ENCODE data around the gene TLCD1. TPM values are rescaled to one million over a fixed set of nuclear protein-coding genes. Genes with fewer than 3 reads are reported as not detected.

TLCD1 gene
- polyA plus RNA-seq, 1 of the 3 experiments (the other 2 are of a cell fraction) = 18.3 TPM

DNA sequence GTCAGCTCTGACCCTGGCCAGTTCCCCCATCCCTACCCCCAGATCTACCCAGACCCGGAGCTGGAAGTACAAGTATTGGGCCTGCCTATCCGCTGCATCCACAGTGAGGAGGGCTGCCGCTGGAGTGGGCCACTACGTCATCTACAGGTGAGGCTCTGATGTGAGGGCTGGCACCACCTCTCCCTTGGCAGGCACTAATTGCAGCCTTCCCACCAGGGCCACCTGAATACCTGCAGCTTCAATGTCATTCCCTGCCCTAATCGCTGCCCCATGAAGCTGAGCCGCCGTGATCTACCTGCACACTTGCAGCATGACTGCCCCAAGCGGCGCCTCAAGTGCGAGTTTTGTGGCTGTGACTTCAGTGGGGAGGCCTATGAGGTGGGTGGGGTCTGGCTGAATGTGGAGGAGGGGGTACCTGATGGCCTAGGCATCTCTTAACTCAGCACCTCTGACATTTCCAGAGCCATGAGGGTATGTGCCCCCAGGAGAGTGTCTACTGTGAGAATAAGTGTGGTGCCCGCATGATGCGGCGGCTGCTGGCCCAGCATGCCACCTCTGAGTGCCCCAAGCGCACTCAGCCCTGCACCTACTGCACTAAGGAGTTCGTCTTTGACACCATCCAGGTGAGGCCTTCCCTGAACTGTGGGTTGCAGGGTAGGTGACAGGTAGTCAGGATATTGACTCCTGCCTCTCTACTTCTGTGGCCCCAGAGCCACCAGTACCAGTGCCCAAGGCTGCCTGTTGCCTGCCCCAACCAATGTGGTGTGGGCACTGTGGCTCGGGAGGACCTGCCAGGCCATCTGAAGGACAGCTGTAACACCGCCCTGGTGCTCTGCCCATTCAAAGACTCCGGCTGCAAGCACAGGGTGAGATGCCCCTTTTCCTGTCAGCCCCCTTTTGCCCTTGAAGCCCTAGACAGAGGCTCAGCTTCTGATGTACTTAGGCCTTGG is 22.0 kb upstream of the TLCD1 start:
- Histone ChIP-seq H3F3A (replicated peaks; ENCODE audit: insufficient read depth) (peaks cover 31% of the 10 kb centered on the region), H3K9me3 (no peaks in the 10 kb centered on the region), H3K4me1 (ENCODE audit: control insufficient read depth in 1 of 2, insufficient read depth in 2 of 2, low read depth in 1 of 2, low read length in 1 of 2) (peaks cover 22 to 33% of the 10 kb centered on the region in 2 experiments; a peak in 3 of 4 replicates), H2AFZ (ENCODE audit: low read depth) (no peak overlapping the region), H3K4me2 (no peak overlapping the region), H3K27ac (ENCODE audit: low read depth in 2 of 2, low read length in 1 of 2) (peak overlapping the region in 1 of 2 experiments; percentile 98; a peak in 2 of 4 replicates), H3K36me3 (replicated peaks in 1 of 2; ENCODE audit: control insufficient read depth in 1 of 2, insufficient read depth in 2 of 2, low read length in 1 of 2) (peaks cover 30 to 41% of the 10 kb centered on the region in 2 experiments), H4K20me1 (ENCODE audit: insufficient read depth) (peaks cover 73% of the 10 kb centered on the region), H3K79me2 (ENCODE audit: insufficient read depth) (peaks cover 60% of the 10 kb centered on the region), H3K9ac (no peak overlapping the region), H3K9me2 (no peaks in the 10 kb centered on the region), H3K27me3 (ENCODE audit: insufficient read depth) (no peaks in the 10 kb centered on the region), H3K4me3 (ENCODE audit: low read depth in 2 of 2, low read length in 1 of 2) (no peak overlapping the region)
- TF ChIP-seq SMC3 (IDR thresholded peaks at IDR 0.05; ENCODE audit: low read depth, low read length) (no peak), TEAD4 (IDR thresholded peaks at IDR 0.05; ENCODE audit: borderline replicate concordance, insufficient read depth) (no peak), FOSL2 (IDR thresholded peaks at IDR 0.05; ENCODE audit: borderline replicate concordance, low read depth) (no peak), POLR2AphosphoS5 (IDR thresholded peaks at IDR 0.05; ENCODE audit: low read depth, low read length) (no peak), FOXJ3 (CRISPR knock-in tag; IDR thresholded peaks at IDR 0.05) (no peak), EP300 (IDR thresholded peaks at IDR 0.05; ENCODE audit: borderline replicate concordance in 1 of 2, low read depth in 1 of 2, low read length in 1 of 2) (no peak), SIN3A (IDR thresholded peaks at IDR 0.05; ENCODE audit: borderline replicate concordance, low read depth, low read length) (no peak), GATA2 (CRISPR knock-in tag; IDR thresholded peaks at IDR 0.05) (no peak), GABPA (IDR thresholded peaks at IDR 0.05; ENCODE audit: low read depth) (no peak)
- TF ChIP-seq, protein P1, sequence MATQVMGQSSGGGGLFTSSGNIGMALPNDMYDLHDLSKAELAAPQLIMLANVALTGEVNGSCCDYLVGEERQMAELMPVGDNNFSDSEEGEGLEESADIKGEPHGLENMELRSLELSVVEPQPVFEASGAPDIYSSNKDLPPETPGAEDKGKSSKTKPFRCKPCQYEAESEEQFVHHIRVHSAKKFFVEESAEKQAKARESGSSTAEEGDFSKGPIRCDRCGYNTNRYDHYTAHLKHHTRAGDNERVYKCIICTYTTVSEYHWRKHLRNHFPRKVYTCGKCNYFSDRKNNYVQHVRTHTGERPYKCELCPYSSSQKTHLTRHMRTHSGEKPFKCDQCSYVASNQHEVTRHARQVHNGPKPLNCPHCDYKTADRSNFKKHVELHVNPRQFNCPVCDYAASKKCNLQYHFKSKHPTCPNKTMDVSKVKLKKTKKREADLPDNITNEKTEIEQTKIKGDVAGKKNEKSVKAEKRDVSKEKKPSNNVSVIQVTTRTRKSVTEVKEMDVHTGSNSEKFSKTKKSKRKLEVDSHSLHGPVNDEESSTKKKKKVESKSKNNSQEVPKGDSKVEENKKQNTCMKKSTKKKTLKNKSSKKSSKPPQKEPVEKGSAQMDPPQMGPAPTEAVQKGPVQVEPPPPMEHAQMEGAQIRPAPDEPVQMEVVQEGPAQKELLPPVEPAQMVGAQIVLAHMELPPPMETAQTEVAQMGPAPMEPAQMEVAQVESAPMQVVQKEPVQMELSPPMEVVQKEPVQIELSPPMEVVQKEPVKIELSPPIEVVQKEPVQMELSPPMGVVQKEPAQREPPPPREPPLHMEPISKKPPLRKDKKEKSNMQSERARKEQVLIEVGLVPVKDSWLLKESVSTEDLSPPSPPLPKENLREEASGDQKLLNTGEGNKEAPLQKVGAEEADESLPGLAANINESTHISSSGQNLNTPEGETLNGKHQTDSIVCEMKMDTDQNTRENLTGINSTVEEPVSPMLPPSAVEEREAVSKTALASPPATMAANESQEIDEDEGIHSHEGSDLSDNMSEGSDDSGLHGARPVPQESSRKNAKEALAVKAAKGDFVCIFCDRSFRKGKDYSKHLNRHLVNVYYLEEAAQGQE (IDR thresholded peaks at IDR 0.05; ENCODE audit: low read depth, low read length) = no peak
- TF ChIP-seq, protein P2, sequence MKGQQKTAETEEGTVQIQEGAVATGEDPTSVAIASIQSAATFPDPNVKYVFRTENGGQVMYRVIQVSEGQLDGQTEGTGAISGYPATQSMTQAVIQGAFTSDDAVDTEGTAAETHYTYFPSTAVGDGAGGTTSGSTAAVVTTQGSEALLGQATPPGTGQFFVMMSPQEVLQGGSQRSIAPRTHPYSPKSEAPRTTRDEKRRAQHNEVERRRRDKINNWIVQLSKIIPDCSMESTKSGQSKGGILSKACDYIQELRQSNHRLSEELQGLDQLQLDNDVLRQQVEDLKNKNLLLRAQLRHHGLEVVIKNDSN (IDR thresholded peaks at IDR 0.05; ENCODE audit: borderline replicate concordance, low read depth) = no peak
- TF ChIP-seq, protein P3, sequence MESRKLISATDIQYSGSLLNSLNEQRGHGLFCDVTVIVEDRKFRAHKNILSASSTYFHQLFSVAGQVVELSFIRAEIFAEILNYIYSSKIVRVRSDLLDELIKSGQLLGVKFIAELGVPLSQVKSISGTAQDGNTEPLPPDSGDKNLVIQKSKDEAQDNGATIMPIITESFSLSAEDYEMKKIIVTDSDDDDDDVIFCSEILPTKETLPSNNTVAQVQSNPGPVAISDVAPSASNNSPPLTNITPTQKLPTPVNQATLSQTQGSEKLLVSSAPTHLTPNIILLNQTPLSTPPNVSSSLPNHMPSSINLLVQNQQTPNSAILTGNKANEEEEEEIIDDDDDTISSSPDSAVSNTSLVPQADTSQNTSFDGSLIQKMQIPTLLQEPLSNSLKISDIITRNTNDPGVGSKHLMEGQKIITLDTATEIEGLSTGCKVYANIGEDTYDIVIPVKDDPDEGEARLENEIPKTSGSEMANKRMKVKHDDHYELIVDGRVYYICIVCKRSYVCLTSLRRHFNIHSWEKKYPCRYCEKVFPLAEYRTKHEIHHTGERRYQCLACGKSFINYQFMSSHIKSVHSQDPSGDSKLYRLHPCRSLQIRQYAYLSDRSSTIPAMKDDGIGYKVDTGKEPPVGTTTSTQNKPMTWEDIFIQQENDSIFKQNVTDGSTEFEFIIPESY (IDR thresholded peaks at IDR 0.05; ENCODE audit: borderline replicate concordance, low read depth) = no peak
- DNase-seq = no peak
- ChIA-PET CTCF (interaction anchor here (1.0 to 20.4 kb wide), 7 partner anchors 8 to 205 kb away, joined by 3 to 612 read pairs (median 5); partner anchors contain the start of genes DHRS13, NEK8, RPL23A and TLCD1), POLR2A (interaction anchor here (2.9 to 6.6 kb wide), 3 partner anchors 20 to 27 kb away, joined by 45 to 90 read pairs (median 52); partner anchors contain the start of genes NEK8, RPL23A and TLCD1)
- 88% methylated on average over 10 of the region's 18 CpGs for WGBS (ENCODE audit: low lambda C conversion rate)

Measured in SK-N-SH (cell line).